SU-DHL-6 (cell line): ENCODE measurements around the gene HECW1.

Experiments
- H2AFZ ChIP-seq: fragments of 200-600 bp; sonication (generic); 2 replicates; pipeline ENCODE4 v1.6.1; 2014; ENCODE audit warnings: low read depth, mild to moderate bottlenecking, moderate library complexity, mixed read lengths, antibody characterized with exemption, low read length; ENCODE audit not compliant: severe bottlenecking
- H3F3A ChIP-seq: fragments of 200-600 bp; shearing (Covaris generic); 2 replicates; pipeline ENCODE4 v1.6.0; 2016; ENCODE audit warnings: antibody characterized with exemption, mild to moderate bottlenecking; ENCODE audit not compliant: insufficient read depth
- H3K27ac ChIP-seq: fragments of 200-600 bp; sonication (generic); 2 replicates; pipeline ENCODE4 v1.5.1; 2016; ENCODE audit warnings: low read depth, mild to moderate bottlenecking, low read length, moderate library complexity, mixed read lengths
- H3K27me3 ChIP-seq: fragments of 200-600 bp; sonication (generic), shearing (Covaris generic); 2 replicates; pipeline ENCODE4 v1.6.0; 2014; ENCODE audit warnings: mild to moderate bottlenecking, low read length
- H3K36me3 ChIP-seq: fragments of 200-600 bp; sonication (generic); 2 replicates; pipeline ENCODE4 v1.6.1; 2014; ENCODE audit warnings: mild to moderate bottlenecking, low read length, mixed read lengths
- H3K4me2 ChIP-seq: fragments of 300-600, 200-600 bp; shearing (Covaris generic), sonication (generic); 2 replicates; pipeline ENCODE4 v1.6.0; 2014; ENCODE audit warnings: low read length, low read depth, mild to moderate bottlenecking; ENCODE audit not compliant: poor library complexity, severe bottlenecking
- H3K4me3 ChIP-seq: fragments of 200-600 bp; sonication (generic); 2 replicates; pipeline ENCODE4 v1.5.1; 2014; ENCODE audit warnings: antibody characterized with exemption, low read length, mild to moderate bottlenecking, mixed read lengths; ENCODE audit not compliant: insufficient read depth, poor library complexity, severe bottlenecking
- H3K79me2 ChIP-seq: fragments of 200-600 bp; sonication (generic); 2 replicates; pipeline ENCODE4 v1.6.1; 2014; ENCODE audit warnings: mild to moderate bottlenecking, low read length, moderate library complexity; ENCODE audit not compliant: insufficient read depth
- H3K9ac ChIP-seq: fragments of 200-600 bp; sonication (generic); 2 replicates; pipeline ENCODE4 v1.7.0; 2014; ENCODE audit warnings: mild to moderate bottlenecking, low read length
- H3K9me2 ChIP-seq: fragments of 200-600 bp; sonication (generic); replicated peaks from 2 replicates; pipeline ENCODE4 v1.6.1; 2014; ENCODE audit warnings: low read length; ENCODE audit not compliant: insufficient read depth
- H3K9me3 ChIP-seq: fragments of 200-600 bp; sonication (generic); 2 replicates; pipeline ENCODE4 v1.6.1; 2014; ENCODE audit warnings: low read length, mixed read lengths; ENCODE audit not compliant: insufficient read depth
- H4K20me1 ChIP-seq: fragments of 200-600 bp; sonication (generic); 2 replicates; pipeline ENCODE4 v1.6.1; 2014; ENCODE audit warnings: low read depth, mild to moderate bottlenecking, antibody characterized with exemption, low read length, moderate library complexity, mixed read lengths
- EZH2phosphoT487 ChIP-seq: fragments of 200-600 bp; sonication (generic), shearing (Covaris generic); conservative IDR thresholded peaks from 2 replicates; pipeline ENCODE4 v1.6.1; 2018; ENCODE audit warnings: mild to moderate bottlenecking, antibody characterized with exemption, low read length, moderate library complexity, mixed read lengths
- TF ChIP-seq, protein P1 (sequence below): fragments of 200-600 bp; sonication (generic); IDR thresholded peaks from one replicate; pipeline ENCODE4 v1.5.1; 2017; ENCODE audit warnings: antibody characterized with exemption, mild to moderate bottlenecking, low read length, moderate library complexity; ENCODE audit not compliant: insufficient read depth, poor library complexity, severe bottlenecking

The HECW1 gene

DNA sequence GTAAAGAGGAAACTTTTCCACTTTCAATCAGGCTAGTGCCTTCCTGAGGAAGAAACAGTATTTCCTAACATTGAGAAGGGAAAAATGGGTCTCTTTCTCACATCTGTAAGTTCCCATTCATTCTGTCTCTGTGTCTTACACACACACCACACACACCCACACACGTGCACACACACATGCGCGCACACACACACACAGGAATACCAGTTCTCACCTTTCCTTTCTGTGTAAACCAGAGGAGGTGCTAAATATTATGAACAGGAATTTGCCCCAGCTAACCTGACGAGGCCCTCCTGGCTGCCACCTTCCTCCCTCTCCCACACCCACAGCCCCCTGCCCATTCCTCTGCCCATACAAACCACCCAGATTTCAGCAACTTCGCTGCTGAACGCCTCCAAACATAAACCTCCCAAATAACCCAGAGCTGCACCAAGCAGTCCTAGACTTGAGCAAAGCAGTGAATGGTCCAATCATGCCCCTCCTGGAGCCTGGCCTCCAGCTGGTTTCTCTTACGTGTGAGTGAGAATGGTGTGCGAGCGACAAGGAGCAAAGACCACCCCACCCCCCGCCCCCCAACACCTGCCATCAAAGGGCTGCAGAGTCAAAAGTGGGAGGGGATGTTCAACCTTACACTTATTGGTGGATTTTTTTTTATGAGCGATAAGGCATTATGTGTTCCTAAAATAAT is 190.5 kb downstream of the HECW1 start:
- no peaks in the 10 kb centered on the region for H3K9me3 ChIP-seq
- no peaks in the 10 kb centered on the region for H3K27me3 ChIP-seq
- no peaks in the 10 kb centered on the region for H3K36me3 ChIP-seq
- no peaks in the 10 kb centered on the region for H3F3A ChIP-seq
- no peak overlapping the region for H3K27ac ChIP-seq
- no peak overlapping the region for H3K4me2 ChIP-seq
- no peak for TF ChIP-seq EZH2phosphoT487
- TF ChIP-seq, protein P1, sequence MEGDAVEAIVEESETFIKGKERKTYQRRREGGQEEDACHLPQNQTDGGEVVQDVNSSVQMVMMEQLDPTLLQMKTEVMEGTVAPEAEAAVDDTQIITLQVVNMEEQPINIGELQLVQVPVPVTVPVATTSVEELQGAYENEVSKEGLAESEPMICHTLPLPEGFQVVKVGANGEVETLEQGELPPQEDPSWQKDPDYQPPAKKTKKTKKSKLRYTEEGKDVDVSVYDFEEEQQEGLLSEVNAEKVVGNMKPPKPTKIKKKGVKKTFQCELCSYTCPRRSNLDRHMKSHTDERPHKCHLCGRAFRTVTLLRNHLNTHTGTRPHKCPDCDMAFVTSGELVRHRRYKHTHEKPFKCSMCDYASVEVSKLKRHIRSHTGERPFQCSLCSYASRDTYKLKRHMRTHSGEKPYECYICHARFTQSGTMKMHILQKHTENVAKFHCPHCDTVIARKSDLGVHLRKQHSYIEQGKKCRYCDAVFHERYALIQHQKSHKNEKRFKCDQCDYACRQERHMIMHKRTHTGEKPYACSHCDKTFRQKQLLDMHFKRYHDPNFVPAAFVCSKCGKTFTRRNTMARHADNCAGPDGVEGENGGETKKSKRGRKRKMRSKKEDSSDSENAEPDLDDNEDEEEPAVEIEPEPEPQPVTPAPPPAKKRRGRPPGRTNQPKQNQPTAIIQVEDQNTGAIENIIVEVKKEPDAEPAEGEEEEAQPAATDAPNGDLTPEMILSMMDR: no peak
- H3K79me2 ChIP-seq: no peaks in the 10 kb centered on the region
- 0 out of 2 replicates have a peak, but pooled peaks cover 2% of the 10 kb centered on the region for H4K20me1 ChIP-seq
- H3K9me2 ChIP-seq: no peaks in the 10 kb centered on the region
- no peak overlapping the region for H3K9ac ChIP-seq
- no peak overlapping the region for H3K4me3 ChIP-seq
- H2AFZ ChIP-seq: no peak overlapping the region

DNA sequence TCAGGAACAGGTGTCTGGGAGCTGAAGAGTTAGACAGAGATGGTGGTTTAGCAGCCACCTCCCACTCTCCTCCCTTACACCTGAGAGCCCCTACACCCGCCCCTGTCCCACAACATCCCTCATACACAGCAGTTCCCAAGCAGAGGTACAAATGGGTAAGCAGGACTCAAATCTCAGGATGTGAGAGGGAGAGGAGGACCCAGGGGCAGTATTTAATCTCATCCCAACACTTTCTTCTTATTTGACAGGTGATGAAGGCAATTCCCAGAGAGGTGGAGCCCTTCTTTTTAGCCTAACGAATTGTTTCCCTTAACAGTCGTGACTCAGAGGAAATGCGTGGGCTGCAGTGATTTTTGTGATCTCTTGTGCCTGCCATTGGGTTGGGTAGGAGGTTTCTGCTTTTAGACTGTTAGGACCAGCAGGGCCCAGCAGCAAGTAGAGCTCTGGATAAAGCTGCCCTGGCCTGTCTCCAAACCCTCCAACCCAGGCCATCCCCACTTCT is 191.3 kb downstream of the HECW1 start:
- no peak overlapping the region for H3K4me3 ChIP-seq
- no peak overlapping the region for H3K4me2 ChIP-seq
- H3K27me3 ChIP-seq: no peaks in the 10 kb centered on the region
- no peak for TF ChIP-seq EZH2phosphoT487
- no peak overlapping the region for H3K9ac ChIP-seq
- H3F3A ChIP-seq: no peaks in the 10 kb centered on the region
- no peaks in the 10 kb centered on the region for H3K36me3 ChIP-seq
- H3K27ac ChIP-seq: no peak overlapping the region
- H3K9me3 ChIP-seq: no peaks in the 10 kb centered on the region
- no peak overlapping the region for H2AFZ ChIP-seq
- 0 out of 2 replicates have a peak, but pooled peaks cover 2% of the 10 kb centered on the region for H4K20me1 ChIP-seq
- H3K79me2 ChIP-seq: no peaks in the 10 kb centered on the region
- H3K9me2 ChIP-seq: no peaks in the 10 kb centered on the region

DNA sequence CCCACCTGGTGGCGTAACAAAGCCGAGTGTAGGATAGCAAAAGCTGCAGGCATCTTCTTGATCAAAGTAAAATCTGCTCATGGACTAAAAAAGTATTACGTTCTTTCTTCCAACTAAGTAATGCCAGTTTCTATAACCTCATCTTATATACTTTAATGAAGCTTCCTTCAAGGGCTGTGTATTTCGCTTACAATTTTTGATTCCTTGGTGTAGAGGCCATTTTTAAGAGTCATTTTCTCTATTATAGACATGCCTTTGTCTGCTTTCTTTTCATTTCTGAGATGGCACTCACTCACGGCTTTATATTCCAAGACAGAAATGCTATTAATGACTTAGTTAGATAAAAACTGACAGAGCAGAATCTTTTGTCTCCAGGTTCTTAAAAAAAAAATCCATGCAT is 194.0 kb downstream of the HECW1 start:
- H3K9me3 ChIP-seq: no peaks in the 10 kb centered on the region
- H3K4me2 ChIP-seq: no peak overlapping the region
- no peak overlapping the region for H3K4me3 ChIP-seq
- no peak overlapping the region for H3K9ac ChIP-seq
- TF ChIP-seq EZH2phosphoT487: no peak
- TF ChIP-seq, protein P1: no peak
- no peaks in the 10 kb centered on the region for H3K79me2 ChIP-seq
- H3K27ac ChIP-seq: no peak overlapping the region
- H2AFZ ChIP-seq: no peak overlapping the region
- no peaks in the 10 kb centered on the region for H3F3A ChIP-seq
- H3K36me3 ChIP-seq: no peaks in the 10 kb centered on the region
- H4K20me1 ChIP-seq: 0 out of 2 replicates have a peak, but pooled peaks cover 2% of the 10 kb centered on the region
- H3K9me2 ChIP-seq: no peaks in the 10 kb centered on the region
- H3K27me3 ChIP-seq: no peaks in the 10 kb centered on the region

DNA sequence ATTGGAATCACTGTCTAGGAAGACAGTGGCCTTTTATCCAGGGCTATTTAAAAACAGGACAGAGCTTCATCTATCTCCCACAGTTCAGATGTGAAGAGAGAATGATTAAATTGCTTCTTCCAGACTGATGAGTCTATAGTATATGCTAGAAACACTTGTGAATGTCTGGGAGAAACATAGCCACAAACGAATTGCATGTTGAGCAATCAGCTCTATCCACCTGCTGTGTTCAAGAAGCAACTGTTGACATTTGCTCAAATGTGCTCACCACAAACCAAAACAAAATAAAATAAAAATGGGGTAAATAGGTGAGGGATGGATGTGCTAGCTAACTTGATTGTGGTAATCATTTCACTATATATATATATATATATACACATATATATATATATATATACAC is 195.1 kb downstream of the HECW1 start:
- H3K9ac ChIP-seq: no peak overlapping the region
- no peaks in the 10 kb centered on the region for H3K9me3 ChIP-seq
- H3F3A ChIP-seq: no peaks in the 10 kb centered on the region
- H2AFZ ChIP-seq: no peak overlapping the region
- no peaks in the 10 kb centered on the region for H3K27me3 ChIP-seq
- H3K9me2 ChIP-seq: no peaks in the 10 kb centered on the region
- no peak for TF ChIP-seq EZH2phosphoT487
- TF ChIP-seq, protein P1: no peak
- H3K27ac ChIP-seq: no peak overlapping the region
- H3K4me3 ChIP-seq: no peak overlapping the region
- H3K79me2 ChIP-seq: no peaks in the 10 kb centered on the region
- 0 out of 2 replicates have a peak, but pooled peaks cover 2% of the 10 kb centered on the region for H4K20me1 ChIP-seq
- H3K4me2 ChIP-seq: no peak overlapping the region
- no peaks in the 10 kb centered on the region for H3K36me3 ChIP-seq
